ENCODE measurements around the gene RXRG.

The RXRG gene

DNA sequence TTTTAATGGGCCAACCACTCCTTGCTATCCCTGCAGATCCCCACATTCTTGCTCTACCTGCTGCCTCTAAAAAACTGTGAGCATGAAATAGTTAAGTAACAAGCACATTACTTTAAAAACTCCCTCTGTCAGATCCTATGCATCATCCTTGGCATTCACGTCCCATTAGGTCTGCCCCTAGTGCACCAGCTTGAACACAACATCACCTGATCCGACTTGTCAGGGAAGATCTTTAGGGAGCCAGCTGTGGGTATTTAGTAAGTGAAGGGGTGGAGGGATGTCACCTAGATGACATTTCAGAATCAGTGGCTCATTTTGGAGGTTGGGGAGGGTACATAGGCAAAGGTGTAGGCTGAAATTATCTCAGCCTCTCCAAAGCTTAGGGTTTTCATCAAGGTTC lies 33.5 kb downstream of the RXRG start:
- Histone ChIP-seq H3K9me3 (replicated peaks; ENCODE audit: insufficient read depth, low read length) (no peaks in the 10 kb centered on the region), H3K4me3 (ENCODE audit: low read length) (no peak overlapping the region), H3K4me1 (ENCODE audit: low read length) (no peaks in the 10 kb centered on the region), H2AFZ (ENCODE audit: low read length) (no peak overlapping the region), H3K27ac (ENCODE audit: low read length) (no peak overlapping the region), H3K4me2 (ENCODE audit: low read depth, low read length) (no peak overlapping the region), H3K79me2 (ENCODE audit: low read length) (no peaks in the 10 kb centered on the region), H3K9me2 (replicated peaks; ENCODE audit: insufficient read depth, low read length) (no peaks in the 10 kb centered on the region), H3K36me3 (replicated peaks; ENCODE audit: insufficient read depth, low read length) (no peaks in the 10 kb centered on the region), H3K27me3 (replicated peaks; ENCODE audit: insufficient read depth, low read length) (no peaks in the 10 kb centered on the region), H3K9ac (ENCODE audit: low read length) (no peak overlapping the region), H3F3A (ENCODE audit: insufficient read depth, low read length) (no peaks in the 10 kb centered on the region), H4K20me1 (ENCODE audit: insufficient read depth, low read length) (no peaks in the 10 kb centered on the region)
- no peak for TF ChIP-seq EZH2phosphoT487 (IDR thresholded peaks at IDR 0.05; ENCODE audit: low read length)
- no peak for DNase-seq

- no peak overlapping the region for H3K4me3 ChIP-seq (ENCODE audit: low read length)
- H2AFZ ChIP-seq (ENCODE audit: low read length) = no peak overlapping the region
- H3K79me2 ChIP-seq (ENCODE audit: low read length) = no peaks in the 10 kb centered on the region
- no peaks in the 10 kb centered on the region for H3K36me3 ChIP-seq (replicated peaks; ENCODE audit: insufficient read depth, low read length)
- H3K9me2 ChIP-seq (replicated peaks; ENCODE audit: insufficient read depth, low read length) = no peaks in the 10 kb centered on the region
- H4K20me1 ChIP-seq (ENCODE audit: insufficient read depth, low read length) = no peaks in the 10 kb centered on the region
- TF ChIP-seq CTCF (IDR thresholded peaks at IDR 0.05; ENCODE audit: low read length) (no peak), EZH2phosphoT487 (IDR thresholded peaks at IDR 0.05; ENCODE audit: low read length) (no peak), EZH2 (optimal IDR thresholded peaks at IDR 0.05; ENCODE audit: low read depth, low read length) (no peak)
- no peak for DNase-seq
- no peaks in the 10 kb centered on the region for H3K9me3 ChIP-seq (replicated peaks; ENCODE audit: insufficient read depth, low read length)
- no peak overlapping the region for H3K9ac ChIP-seq (ENCODE audit: low read length)
- no peak overlapping the region for H3K4me2 ChIP-seq (ENCODE audit: low read depth, low read length)
- H3K27ac ChIP-seq (ENCODE audit: low read length) = no peak overlapping the region
- H3K4me1 ChIP-seq (ENCODE audit: low read length) = no peaks in the 10 kb centered on the region
- H3K27me3 ChIP-seq (replicated peaks; ENCODE audit: insufficient read depth, low read length) = no peaks in the 10 kb centered on the region
- no peaks in the 10 kb centered on the region for H3F3A ChIP-seq (ENCODE audit: insufficient read depth, low read length)
These were observed 35.1 kb downstream of the RXRG start for GRCh38 chr1:165409657-165410358.

DNA sequence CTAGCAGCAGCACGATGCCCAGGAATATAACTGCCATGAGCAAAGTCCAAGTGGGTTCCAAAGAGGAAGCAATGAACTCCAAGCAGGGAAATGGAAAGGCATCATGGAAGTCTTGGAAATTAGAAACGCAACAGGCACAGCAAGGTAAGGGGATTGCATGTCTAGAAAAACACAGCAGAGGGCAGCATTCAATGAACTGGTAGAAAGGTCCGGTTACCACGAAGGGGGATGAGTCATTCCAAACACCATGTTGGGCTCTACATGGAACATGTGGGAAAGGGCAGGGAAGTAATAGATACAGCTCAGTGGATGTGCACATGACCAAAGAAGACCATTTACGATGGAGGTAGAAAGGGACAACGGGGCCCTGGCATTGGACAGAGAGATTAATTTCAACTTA lies 36.4 kb downstream of the RXRG start:
- TF ChIP-seq EZH2phosphoT487 (IDR thresholded peaks at IDR 0.05; ENCODE audit: low read length) = no peak
- TF ChIP-seq CTCF (IDR thresholded peaks at IDR 0.05; ENCODE audit: low read length) = peak; percentile 57
- H3F3A ChIP-seq (ENCODE audit: insufficient read depth, low read length) = no peaks in the 10 kb centered on the region
- H3K27me3 ChIP-seq (replicated peaks; ENCODE audit: insufficient read depth, low read length) = no peaks in the 10 kb centered on the region
- no peaks in the 10 kb centered on the region for H3K36me3 ChIP-seq (replicated peaks; ENCODE audit: insufficient read depth, low read length)
- H3K4me3 ChIP-seq (ENCODE audit: low read length) = no peak overlapping the region
- peaks cover 8% of the 10 kb centered on the region; the same call in 1 of the 2 replicates for H3K4me1 ChIP-seq (ENCODE audit: low read length)
- no peaks in the 10 kb centered on the region for H3K9me3 ChIP-seq (replicated peaks; ENCODE audit: insufficient read depth, low read length)
- no peak overlapping the region for H3K4me2 ChIP-seq (ENCODE audit: low read depth, low read length)
- DNase-seq = peak; percentile 30
- no peaks in the 10 kb centered on the region for H3K79me2 ChIP-seq (ENCODE audit: low read length)
- no peak overlapping the region for H3K27ac ChIP-seq (ENCODE audit: low read length)
- no peak overlapping the region for H3K9ac ChIP-seq (ENCODE audit: low read length)
- H4K20me1 ChIP-seq (ENCODE audit: insufficient read depth, low read length) = no peaks in the 10 kb centered on the region
- H3K9me2 ChIP-seq (replicated peaks; ENCODE audit: insufficient read depth, low read length) = no peaks in the 10 kb centered on the region
- H2AFZ ChIP-seq (ENCODE audit: low read length) = no peak overlapping the region

- no peaks in the 10 kb centered on the region for H3F3A ChIP-seq (ENCODE audit: insufficient read depth, low read length)
- TF ChIP-seq CTCF (IDR thresholded peaks at IDR 0.05; ENCODE audit: low read length) (no peak), EZH2phosphoT487 (IDR thresholded peaks at IDR 0.05; ENCODE audit: low read length) (no peak), EZH2 (optimal IDR thresholded peaks at IDR 0.05; ENCODE audit: low read depth, low read length) (no peak)
- no peak for DNase-seq
- H3K27me3 ChIP-seq (replicated peaks; ENCODE audit: insufficient read depth, low read length) = no peaks in the 10 kb centered on the region
- no peaks in the 10 kb centered on the region for H3K9me2 ChIP-seq (replicated peaks; ENCODE audit: insufficient read depth, low read length)
- H3K36me3 ChIP-seq (replicated peaks; ENCODE audit: insufficient read depth, low read length) = no peaks in the 10 kb centered on the region
- H3K9ac ChIP-seq (ENCODE audit: low read length) = no peak overlapping the region
- no peak overlapping the region for H3K27ac ChIP-seq (ENCODE audit: low read length)
- no peak overlapping the region for H2AFZ ChIP-seq (ENCODE audit: low read length)
- H3K4me3 ChIP-seq (ENCODE audit: low read length) = no peak overlapping the region
- no peaks in the 10 kb centered on the region for H4K20me1 ChIP-seq (ENCODE audit: insufficient read depth, low read length)
- peaks cover 9% of the 10 kb centered on the region; the same call in 1 of the 2 replicates for H3K4me1 ChIP-seq (ENCODE audit: low read length)
- no peak overlapping the region for H3K4me2 ChIP-seq (ENCODE audit: low read depth, low read length)
- H3K79me2 ChIP-seq (ENCODE audit: low read length) = no peaks in the 10 kb centered on the region
- H3K9me3 ChIP-seq (replicated peaks; ENCODE audit: insufficient read depth, low read length) = no peaks in the 10 kb centered on the region
These were observed 37.5 kb downstream of the RXRG start for GRCh38 chr1:165407398-165407797.
